HL-60 (cell line): Measurements from ENCODE around the gene THOC7.

ENCODE experiments used
- DNase-seq, 2 experiments: peaks; one replicate each; pipeline ENCODE4 v3.0.0-alpha.2; 2010 to 2020; ENCODE audit warnings: low read depth in 1 of 2, low spot score in 1 of 2
- H3K27ac ChIP-seq: fragments of 250-450 bp; sonication (Bioruptor Pico); replicated peaks from 2 replicates; pipeline ENCODE4 v1.5.1; 2020; ENCODE audit warnings: mild to moderate bottlenecking, moderate library complexity
- H3K27me3 ChIP-seq: fragments of 250-450 bp; sonication (Bioruptor Pico); 2 replicates; pipeline ENCODE4 v1.5.1; 2021; ENCODE audit warnings: mild to moderate bottlenecking, moderate library complexity; ENCODE audit not compliant: insufficient read depth, poor library complexity, severe bottlenecking
- H3K4me3 ChIP-seq: replicated peaks from 2 replicates; pipeline ENCODE4 v1.5.1; 2011; ENCODE audit warnings: mild to moderate bottlenecking, control low read depth, low read length; ENCODE audit not compliant: insufficient read depth
- CTCF ChIP-seq: IDR thresholded peaks from one replicate; pipeline ENCODE4 v1.5.1; 2011; ENCODE audit warnings: low read length, control low read depth, inconsistent platforms; ENCODE audit not compliant: insufficient read depth
- GABPA ChIP-seq: IDR thresholded peaks from 2 replicates; pipeline ENCODE4 v1.6.1; 2012; ENCODE audit warnings: low read depth
- POLR2AphosphoS5 ChIP-seq: IDR thresholded peaks from 2 replicates; pipeline ENCODE4 v1.6.1; 2012; ENCODE audit warnings: low read depth
- SPI1 ChIP-seq: IDR thresholded peaks from 2 replicates; pipeline ENCODE4 v1.6.1; 2012; ENCODE audit warnings: low read depth, mild to moderate bottlenecking, borderline replicate concordance
- TF ChIP-seq, protein P1 (sequence below): IDR thresholded peaks from 2 replicates; pipeline ENCODE4 v1.6.1; 2012; ENCODE audit warnings: low read depth; ENCODE audit not compliant: insufficient replicate concordance

The THOC7 gene

DNA sequence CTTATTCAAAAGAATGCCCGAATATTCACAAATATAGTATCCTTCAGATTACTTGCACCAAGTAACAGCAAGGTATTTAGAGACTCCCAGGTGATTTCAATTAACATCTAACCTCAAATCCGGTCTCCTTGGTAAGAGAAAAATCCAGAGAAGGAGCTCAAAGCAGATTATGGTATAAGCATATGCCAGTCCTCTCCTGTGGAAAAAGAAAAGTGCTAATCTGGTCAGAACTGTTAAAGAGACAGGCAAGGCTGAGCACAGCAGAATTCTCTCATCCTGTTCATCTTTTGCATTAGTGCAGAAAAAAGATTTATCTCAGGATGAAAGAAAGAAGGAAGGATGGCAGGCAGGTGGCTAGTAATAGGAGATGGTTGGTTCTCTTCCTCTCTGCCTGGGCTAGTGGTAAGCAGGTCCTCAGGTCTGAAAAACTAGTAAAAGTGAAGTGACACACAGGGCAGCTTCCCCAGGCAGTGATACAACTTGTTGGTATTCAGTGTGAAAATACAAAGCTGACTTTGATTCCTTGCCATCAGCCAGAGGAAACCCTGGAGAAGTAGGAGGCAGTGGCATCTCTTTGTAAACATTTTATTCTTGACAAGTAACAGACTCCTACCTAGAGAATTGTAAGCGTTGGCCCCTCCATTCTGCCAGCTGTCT lies 14.3 kb upstream of the THOC7 start:
- no peaks in the 10 kb centered on the region for H3K27me3 ChIP-seq
- DNase-seq = no peak
- no peak overlapping the region for H3K4me3 ChIP-seq
- H3K27ac ChIP-seq = no peak overlapping the region
- no peak for TF ChIP-seq GABPA
- TF ChIP-seq CTCF = no peak
- TF ChIP-seq POLR2AphosphoS5 = no peak
- no peak for TF ChIP-seq SPI1
- TF ChIP-seq, protein P1, sequence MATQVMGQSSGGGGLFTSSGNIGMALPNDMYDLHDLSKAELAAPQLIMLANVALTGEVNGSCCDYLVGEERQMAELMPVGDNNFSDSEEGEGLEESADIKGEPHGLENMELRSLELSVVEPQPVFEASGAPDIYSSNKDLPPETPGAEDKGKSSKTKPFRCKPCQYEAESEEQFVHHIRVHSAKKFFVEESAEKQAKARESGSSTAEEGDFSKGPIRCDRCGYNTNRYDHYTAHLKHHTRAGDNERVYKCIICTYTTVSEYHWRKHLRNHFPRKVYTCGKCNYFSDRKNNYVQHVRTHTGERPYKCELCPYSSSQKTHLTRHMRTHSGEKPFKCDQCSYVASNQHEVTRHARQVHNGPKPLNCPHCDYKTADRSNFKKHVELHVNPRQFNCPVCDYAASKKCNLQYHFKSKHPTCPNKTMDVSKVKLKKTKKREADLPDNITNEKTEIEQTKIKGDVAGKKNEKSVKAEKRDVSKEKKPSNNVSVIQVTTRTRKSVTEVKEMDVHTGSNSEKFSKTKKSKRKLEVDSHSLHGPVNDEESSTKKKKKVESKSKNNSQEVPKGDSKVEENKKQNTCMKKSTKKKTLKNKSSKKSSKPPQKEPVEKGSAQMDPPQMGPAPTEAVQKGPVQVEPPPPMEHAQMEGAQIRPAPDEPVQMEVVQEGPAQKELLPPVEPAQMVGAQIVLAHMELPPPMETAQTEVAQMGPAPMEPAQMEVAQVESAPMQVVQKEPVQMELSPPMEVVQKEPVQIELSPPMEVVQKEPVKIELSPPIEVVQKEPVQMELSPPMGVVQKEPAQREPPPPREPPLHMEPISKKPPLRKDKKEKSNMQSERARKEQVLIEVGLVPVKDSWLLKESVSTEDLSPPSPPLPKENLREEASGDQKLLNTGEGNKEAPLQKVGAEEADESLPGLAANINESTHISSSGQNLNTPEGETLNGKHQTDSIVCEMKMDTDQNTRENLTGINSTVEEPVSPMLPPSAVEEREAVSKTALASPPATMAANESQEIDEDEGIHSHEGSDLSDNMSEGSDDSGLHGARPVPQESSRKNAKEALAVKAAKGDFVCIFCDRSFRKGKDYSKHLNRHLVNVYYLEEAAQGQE = no peak

GRCh38 chr3:63876260-63876659 lies 12.7 kb upstream of the THOC7 start:
- Histone ChIP-seq H3K4me3 (no peak overlapping the region), H3K27ac (no peak overlapping the region), H3K27me3 (no peaks in the 10 kb centered on the region)
- TF ChIP-seq CTCF (no peak), GABPA (no peak), POLR2AphosphoS5 (no peak), SPI1 (no peak)
- TF ChIP-seq, protein P1 = no peak
- DNase-seq = no peak

- no peak overlapping the region for H3K4me3 ChIP-seq
- H3K27ac ChIP-seq = no peak overlapping the region
- no peak for DNase-seq
These were observed 11.9 kb upstream of the THOC7 start for GRCh38 chr3:63875510-63875909.

More at GRCh38 chr3:63875510-63875909, 11.9 kb upstream of the THOC7 start:
- no peak for TF ChIP-seq CTCF
- TF ChIP-seq GABPA = no peak
- TF ChIP-seq SPI1 = no peak
- TF ChIP-seq, protein P1 = no peak
- TF ChIP-seq POLR2AphosphoS5 = no peak
- no peaks in the 10 kb centered on the region for H3K27me3 ChIP-seq
